SK-N-SH (cell line): ENCODE results near the gene MEGF8. TPM values are rescaled to one million over a fixed set of nuclear protein-coding genes. Genes with fewer than 3 reads are reported as not detected.

ENCODE experiments used
- CTCF ChIA-PET: fragments of 300-600, 350-600 bp; formaldehyde crosslinking; extraction: SDS; loops from one replicate; lab custom pipeline; 2021; lab: Yijun Ruan, JAX
- POLR2A ChIA-PET: fragments of 350-600 bp; sonication (Branson Sonifier 250); formaldehyde crosslinking; extraction: SDS; loops from one replicate; lab custom pipeline; 2020; ENCODE audit warnings: antibody characterized with exemption, inconsistent platforms; lab: Yijun Ruan, JAX
- DNase-seq: peaks from one replicate; pipeline ENCODE4 v3.0.0; 2012
- H2AFZ ChIP-seq: fragments of 200-600 bp; sonication (generic); 2 replicates; pipeline ENCODE4 v1.8.1; 2016; ENCODE audit warnings: antibody characterized with exemption, mild to moderate bottlenecking, low read depth
- H3F3A ChIP-seq: fragments of 200-600 bp; sonication (generic); replicated peaks from 2 replicates; pipeline ENCODE3; 2016; ENCODE audit warnings: antibody characterized with exemption, mild to moderate bottlenecking; ENCODE audit not compliant: insufficient read depth
- H3K27ac ChIP-seq, 2 experiments: fragments of 200-500 bp in 1 of 2; fragments of 200-600 bp in 1 of 2; sonication (Bioruptor generic) in 1 of 2; sonication (generic), shearing (Covaris generic) in 1 of 2; 2 replicates each; pipeline versions ENCODE4 v1.5.1 to v1.6.1; 2014 to 2016; ENCODE audit warnings: low read depth in 2 of 2, inconsistent platforms in 1 of 2, low read length in 1 of 2, mild to moderate bottlenecking in 1 of 2, mixed read lengths in 1 of 2
- H3K27me3 ChIP-seq: fragments of 200-600 bp; sonication (generic), shearing (Covaris generic); 2 replicates; pipeline ENCODE4 v1.6.1; 2016; ENCODE audit warnings: mixed run types; ENCODE audit not compliant: insufficient read depth
- H3K36me3 ChIP-seq, 2 experiments: fragments of 200-500 bp in 1 of 2; fragments of 200-600 bp in 1 of 2; sonication (Bioruptor generic) in 1 of 2; sonication (generic) in 1 of 2; replicated peaks in 1 of 2; 2 replicates each; pipeline versions ENCODE3 to v1.5.1; 2014 to 2016; ENCODE audit warnings: low read length in 1 of 2, mild to moderate bottlenecking in 1 of 2; ENCODE audit not compliant: insufficient read depth in 2 of 2, control insufficient read depth in 1 of 2
- H3K4me1 ChIP-seq, 2 experiments: fragments of 200-500 bp in 1 of 2; fragments of 200-600 bp in 1 of 2; sonication (Bioruptor generic) in 1 of 2; sonication (generic), shearing (Covaris generic) in 1 of 2; 2 replicates each; pipeline versions ENCODE4 v1.5.1 to v1.6.1; 2014 to 2016; ENCODE audit warnings: low read depth in 1 of 2, low read length in 1 of 2, mixed run types in 1 of 2; ENCODE audit not compliant: insufficient read depth in 2 of 2, control insufficient read depth in 1 of 2
- H3K4me2 ChIP-seq: fragments of 200-600 bp; sonication (generic), shearing (Covaris generic); 2 replicates; pipeline ENCODE4 v1.6.1; 2017; ENCODE audit warnings: mixed run types
- H3K4me3 ChIP-seq, 2 experiments: fragments of 200-500 bp in 1 of 2; fragments of 200-600 bp in 1 of 2; sonication (Bioruptor generic) in 1 of 2; sonication (generic), shearing (Covaris generic) in 1 of 2; 2 replicates each; pipeline versions ENCODE4 v1.5.1 to v1.8.1; 2014 to 2016; ENCODE audit warnings: low read depth in 2 of 2, inconsistent platforms in 1 of 2, low read length in 1 of 2, mild to moderate bottlenecking in 1 of 2, mixed read lengths in 1 of 2, moderate library complexity in 1 of 2
- H3K79me2 ChIP-seq: fragments of 200-600 bp; sonication (generic); 2 replicates; pipeline ENCODE4 v1.8.1; 2017; ENCODE audit warnings: mild to moderate bottlenecking; ENCODE audit not compliant: insufficient read depth
- H3K9ac ChIP-seq: fragments of 200-600 bp; sonication (generic); 2 replicates; pipeline ENCODE4 v1.6.1; 2017; ENCODE audit warnings: mixed run types
- H3K9me2 ChIP-seq: fragments of 200-600 bp; sonication (generic); 2 replicates; pipeline ENCODE4 v1.6.1; 2017; ENCODE audit warnings: mixed run types
- H3K9me3 ChIP-seq: fragments of 200-600 bp; sonication (generic); 2 replicates; pipeline ENCODE4 v1.6.1; 2017; ENCODE audit warnings: mixed run types, mild to moderate bottlenecking, moderate library complexity
- H4K20me1 ChIP-seq: fragments of 200-600 bp; sonication (generic); 2 replicates; pipeline ENCODE4 v1.6.1; 2017; ENCODE audit warnings: mild to moderate bottlenecking, mixed run types; ENCODE audit not compliant: insufficient read depth
- CHD2 ChIP-seq: fragments of 150-350 bp; IDR thresholded peaks from 2 replicates; pipeline ENCODE4 v1.6.1; 2018; ENCODE audit warnings: low read length; ENCODE audit not compliant: partially characterized antibody
- ELF1 ChIP-seq: IDR thresholded peaks from 2 replicates; pipeline ENCODE4 v1.4.0; 2012
- GABPA ChIP-seq: IDR thresholded peaks from 2 replicates; pipeline ENCODE4 v1.4.0; 2012; ENCODE audit warnings: low read depth, mild to moderate bottlenecking
- JUND ChIP-seq: IDR thresholded peaks from 2 replicates; pipeline ENCODE4 v1.4.0; 2012
- MXI1 ChIP-seq: IDR thresholded peaks from 2 replicates; pipeline ENCODE4 v1.6.1; 2012; ENCODE audit warnings: mild to moderate bottlenecking, low read depth, low read length, improper control_type of control experiment
- NFIC ChIP-seq: IDR thresholded peaks from 2 replicates; pipeline ENCODE4 v1.4.0; 2012; ENCODE audit warnings: borderline replicate concordance
- NRF1 ChIP-seq: IDR thresholded peaks from 2 replicates; pipeline ENCODE4 v1.6.1; 2012; ENCODE audit warnings: low read depth, mild to moderate bottlenecking, low read length
- POLR2AphosphoS5 ChIP-seq: IDR thresholded peaks from 2 replicates; pipeline ENCODE4 v1.6.1; 2012; ENCODE audit warnings: low read depth, low read length
- RFX5 ChIP-seq: IDR thresholded peaks from 2 replicates; pipeline ENCODE4 v1.6.1; 2012; ENCODE audit warnings: mild to moderate bottlenecking, improper control_type of control experiment, low read length
- SIN3A ChIP-seq: IDR thresholded peaks from 2 replicates; pipeline ENCODE4 v1.6.1; 2012; ENCODE audit warnings: low read depth, mild to moderate bottlenecking, low read length, moderate library complexity, borderline replicate concordance
- TAF1 ChIP-seq: IDR thresholded peaks from 2 replicates; pipeline ENCODE4 v1.6.1; 2012; ENCODE audit warnings: low read depth, mild to moderate bottlenecking, low read length, moderate library complexity, borderline replicate concordance
- WGBS: methylation state at CpG from one replicate; pipeline ENCODE4 v1.1.6; 2017; ENCODE audit warnings: low lambda C conversion rate; 5-methylcytosine and 5-hydroxymethylcytosine counted together
- polyA plus RNA-seq, 3 experiments: library from polyadenylated mRNA; depleted of rRNA; stranded (reverse); fragments of >200 nt; gene quantifications; 2 replicates each; pipeline ENCODE4 v1.2.3, GENCODE V29; 2012
- TF ChIP-seq, protein P1 (sequence below): IDR thresholded peaks from 2 replicates; pipeline ENCODE4; 2012
- TF ChIP-seq, protein P2 (sequence below): fragments of 150-350 bp; IDR thresholded peaks from 2 replicates; pipeline ENCODE4 v1.6.1; 2016; ENCODE audit warnings: mild to moderate bottlenecking, low read depth, low read length
- TF ChIP-seq, protein P3 (sequence below): IDR thresholded peaks from 2 replicates; pipeline ENCODE4 v1.4.0; 2012; ENCODE audit warnings: low read depth, borderline replicate concordance

The MEGF8 gene
- polyA plus RNA-seq, 1 of the 3 experiments (the other 2 are of a cell fraction) = 19.1 TPM

DNA sequence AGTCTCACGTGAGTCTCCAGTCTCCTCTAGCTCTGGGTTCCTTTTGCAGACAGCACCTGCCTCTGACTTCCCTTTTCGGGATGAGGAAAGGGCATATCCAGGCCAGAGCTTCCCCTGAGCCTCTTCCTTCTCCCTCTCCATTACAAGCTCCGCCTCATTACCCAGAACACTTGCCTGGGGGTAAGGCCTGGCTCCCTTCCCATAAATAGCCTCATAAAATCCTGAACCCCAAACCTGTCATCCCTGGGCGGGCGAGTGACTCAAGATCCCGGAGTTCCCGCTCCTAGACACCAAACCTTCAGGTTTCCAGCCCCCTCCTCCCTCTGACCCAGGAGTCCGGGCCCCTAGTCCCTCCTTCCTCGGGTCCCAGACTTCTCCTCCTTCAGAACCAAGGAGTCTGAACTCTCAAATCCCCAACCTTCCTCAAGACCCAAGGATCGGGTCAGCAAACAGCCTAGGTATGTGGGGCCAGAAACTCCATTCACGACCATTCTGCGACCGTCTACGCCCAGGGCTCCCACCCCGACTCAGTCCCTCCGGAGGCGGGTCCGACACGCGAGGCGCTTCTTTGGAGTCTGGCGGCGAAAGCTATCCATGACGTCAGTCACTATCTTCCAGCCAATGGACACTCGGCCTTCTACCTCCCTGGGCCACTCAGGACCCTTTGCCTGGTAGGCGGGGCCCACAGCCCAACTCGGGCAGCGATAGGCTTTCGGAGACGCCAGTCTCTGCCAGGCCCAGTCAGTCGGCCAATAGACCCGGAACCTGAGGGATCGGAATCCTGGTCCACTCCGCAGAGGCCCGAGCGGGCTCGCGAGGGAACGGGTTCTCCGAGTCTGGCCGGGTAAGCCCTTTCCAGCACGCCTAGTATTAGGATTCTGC is 71.2 kb downstream of the MEGF8 start:
- Histone ChIP-seq H3K27me3 (no peaks in the 10 kb centered on the region), H3K27ac (peak overlapping the region; percentile 56 to 84), H3F3A (peaks cover 5% of the 10 kb centered on the region), H4K20me1 (no peaks in the 10 kb centered on the region), H3K9me3 (no peaks in the 10 kb centered on the region), H3K79me2 (no peaks in the 10 kb centered on the region), H3K36me3 (no peaks in the 10 kb centered on the region), H3K9ac (peak overlapping the region; percentile 76), H2AFZ (peak overlapping the region; percentile 86), H3K4me2 (peak overlapping the region; percentile 95), H3K4me3 (peak overlapping the region; percentile 59 to 71), H3K9me2 (no peaks in the 10 kb centered on the region), H3K4me1 (peaks cover 0 to 20% of the 10 kb centered on the region in 2 experiments; a peak in 2 of 4 replicates)
- POLR2A ChIA-PET = interaction anchor here (0.6 to 1.7 kb wide), 5 partner anchors 12 to 167 kb away, joined by 3 to 8 read pairs (median 3); no protein-coding TSS in a partner anchor
- TF ChIP-seq NRF1 = no peak
- TF ChIP-seq POLR2AphosphoS5 = peak; percentile 87
- TF ChIP-seq TAF1 = peak; percentile 47
- TF ChIP-seq MXI1 = peak; percentile 93
- no peak for TF ChIP-seq NFIC
- TF ChIP-seq GABPA = peak; percentile 24; the same call in 1 of the 2 replicates
- peak; percentile 87 for TF ChIP-seq RFX5
- TF ChIP-seq, protein P1, sequence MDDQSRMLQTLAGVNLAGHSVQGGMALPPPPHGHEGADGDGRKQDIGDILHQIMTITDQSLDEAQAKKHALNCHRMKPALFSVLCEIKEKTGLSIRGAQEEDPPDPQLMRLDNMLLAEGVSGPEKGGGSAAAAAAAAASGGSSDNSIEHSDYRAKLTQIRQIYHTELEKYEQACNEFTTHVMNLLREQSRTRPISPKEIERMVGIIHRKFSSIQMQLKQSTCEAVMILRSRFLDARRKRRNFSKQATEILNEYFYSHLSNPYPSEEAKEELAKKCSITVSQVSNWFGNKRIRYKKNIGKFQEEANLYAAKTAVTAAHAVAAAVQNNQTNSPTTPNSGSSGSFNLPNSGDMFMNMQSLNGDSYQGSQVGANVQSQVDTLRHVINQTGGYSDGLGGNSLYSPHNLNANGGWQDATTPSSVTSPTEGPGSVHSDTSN = peak; percentile 99
- peak; percentile 96 for TF ChIP-seq CHD2
- peak; percentile 38; the same call in 1 of the 2 replicates for TF ChIP-seq SIN3A
- TF ChIP-seq ELF1 = peak; percentile 73
- TF ChIP-seq, protein P2, sequence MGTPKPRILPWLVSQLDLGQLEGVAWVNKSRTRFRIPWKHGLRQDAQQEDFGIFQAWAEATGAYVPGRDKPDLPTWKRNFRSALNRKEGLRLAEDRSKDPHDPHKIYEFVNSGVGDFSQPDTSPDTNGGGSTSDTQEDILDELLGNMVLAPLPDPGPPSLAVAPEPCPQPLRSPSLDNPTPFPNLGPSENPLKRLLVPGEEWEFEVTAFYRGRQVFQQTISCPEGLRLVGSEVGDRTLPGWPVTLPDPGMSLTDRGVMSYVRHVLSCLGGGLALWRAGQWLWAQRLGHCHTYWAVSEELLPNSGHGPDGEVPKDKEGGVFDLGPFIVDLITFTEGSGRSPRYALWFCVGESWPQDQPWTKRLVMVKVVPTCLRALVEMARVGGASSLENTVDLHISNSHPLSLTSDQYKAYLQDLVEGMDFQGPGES = peak; percentile 91
- TF ChIP-seq, protein P3, sequence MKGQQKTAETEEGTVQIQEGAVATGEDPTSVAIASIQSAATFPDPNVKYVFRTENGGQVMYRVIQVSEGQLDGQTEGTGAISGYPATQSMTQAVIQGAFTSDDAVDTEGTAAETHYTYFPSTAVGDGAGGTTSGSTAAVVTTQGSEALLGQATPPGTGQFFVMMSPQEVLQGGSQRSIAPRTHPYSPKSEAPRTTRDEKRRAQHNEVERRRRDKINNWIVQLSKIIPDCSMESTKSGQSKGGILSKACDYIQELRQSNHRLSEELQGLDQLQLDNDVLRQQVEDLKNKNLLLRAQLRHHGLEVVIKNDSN = no peak
- TF ChIP-seq JUND = no peak
- CTCF ChIA-PET = interaction anchor here (0.9 to 2.1 kb wide), 6 partner anchors 9 to 117 kb away, joined by 3 to 9 read pairs (median 4); no protein-coding TSS in a partner anchor
- peak; percentile 98 for DNase-seq
- WGBS = 2% methylated on average over 41 of the region's 42 CpGs
